Fibroblast of lung (primary cell): ENCODE data around the gene BZW2. TPM values are rescaled to one million over a fixed set of nuclear protein-coding genes. Genes with fewer than 3 reads are reported as not detected.

Experiments used
- DNase-seq, 2 donors: peaks; one replicate each; pipeline versions ENCODE4 v3.0.0 to v3.0.0-alpha.2; 2010; ENCODE audit warnings: low read depth in 2 of 2
- H2AFZ ChIP-seq: 2 replicates; pipeline ENCODE4 v1.5.1; 2012; ENCODE audit warnings: low read length, control low read depth, inconsistent platforms
- H3K27ac ChIP-seq: 2 replicates; pipeline ENCODE4 v1.5.1; 2011; ENCODE audit warnings: low read length, control low read depth; ENCODE audit not compliant: insufficient read depth
- H3K27me3 ChIP-seq: 2 replicates; pipeline ENCODE4 v1.5.1; 2011; ENCODE audit warnings: mild to moderate bottlenecking, low read length; ENCODE audit not compliant: control insufficient read depth, insufficient read depth
- H3K36me3 ChIP-seq: 2 replicates; pipeline ENCODE4 v1.5.1; 2011; ENCODE audit warnings: low read length; ENCODE audit not compliant: control insufficient read depth, insufficient read depth
- H3K4me1 ChIP-seq: 2 replicates; pipeline ENCODE4 v1.5.1; 2011; ENCODE audit warnings: low read length; ENCODE audit not compliant: control insufficient read depth, insufficient read depth; ENCODE audit errors: extremely low read depth
- H3K4me2 ChIP-seq: 2 replicates; pipeline ENCODE4 v1.5.1; 2011; ENCODE audit warnings: low read length, control low read depth; ENCODE audit not compliant: insufficient read depth; ENCODE audit errors: extremely low read depth
- H3K4me3 ChIP-seq, 4 experiments: fragments of 200-600 bp in 1 of 4; sonication (generic) in 1 of 4; replicated peaks in 1 of 4; 2 replicates each; pipeline ENCODE4 v1.5.1; 2011 to 2016; ENCODE audit warnings: low read length in 4 of 4, low read depth in 3 of 4, mild to moderate bottlenecking in 3 of 4, control low read depth in 2 of 4, inconsistent platforms in 1 of 4, mixed read lengths in 1 of 4; ENCODE audit not compliant: insufficient read depth in 1 of 4; ENCODE audit errors: control extremely low read depth in 1 of 4
- H3K79me2 ChIP-seq: 2 replicates; pipeline ENCODE4 v1.5.1; 2012; ENCODE audit warnings: mild to moderate bottlenecking, low read length, inconsistent platforms; ENCODE audit not compliant: control insufficient read depth, insufficient read depth
- H3K9ac ChIP-seq: 2 replicates; pipeline ENCODE4 v1.5.1; 2011; ENCODE audit warnings: mild to moderate bottlenecking, low read length, control low read depth; ENCODE audit not compliant: insufficient read depth
- H3K9me3 ChIP-seq: 2 replicates; pipeline ENCODE4 v1.5.1; 2012; ENCODE audit warnings: low read depth, low read length; ENCODE audit not compliant: control insufficient read depth, insufficient read depth
- H4K20me1 ChIP-seq: 2 replicates; pipeline ENCODE4 v1.5.1; 2011; ENCODE audit warnings: low read length; ENCODE audit not compliant: control insufficient read depth, insufficient read depth; ENCODE audit errors: extremely low read depth
- CTCF ChIP-seq, 2 donors: IDR thresholded peaks in 1 of 2; conservative IDR thresholded peaks in 1 of 2; 1 replicate in 1 of 2; 2 replicates in 1 of 2; pipeline ENCODE4 v1.5.1; 2011 to 2012; ENCODE audit warnings: low read length in 2 of 2, control low read depth in 1 of 2, inconsistent platforms in 1 of 2, low read depth in 1 of 2, mild to moderate bottlenecking in 1 of 2
- EZH2 ChIP-seq: IDR thresholded peaks from 2 replicates; pipeline ENCODE4 v1.5.1; 2012; ENCODE audit warnings: low read length, control low read depth, mild to moderate bottlenecking; ENCODE audit errors: missing control alignments
- polyA plus RNA-seq, 2 donors: library from polyadenylated mRNA; depleted of rRNA in 1 of 2; stranded (reverse) in 1 of 2; unstranded in 1 of 2; fragments of >200 nt; gene quantifications; 2 replicates each; pipeline ENCODE4 v1.2.1, GENCODE V29; 2011 to 2012; ENCODE audit warnings: missing spikeins in 1 of 2
- total RNA-seq: library from RNA; depleted of rRNA; stranded (reverse); fragments of >200 nt; gene quantifications from 2 replicates; pipeline ENCODE4 v1.2.1, GENCODE V29; 2014

BZW2 gene
- total and polyA plus RNA-seq, 2 donors (not counting 1 experiment from before 2014, with no cell fraction given): 43.3 to 88.8 TPM

DNA sequence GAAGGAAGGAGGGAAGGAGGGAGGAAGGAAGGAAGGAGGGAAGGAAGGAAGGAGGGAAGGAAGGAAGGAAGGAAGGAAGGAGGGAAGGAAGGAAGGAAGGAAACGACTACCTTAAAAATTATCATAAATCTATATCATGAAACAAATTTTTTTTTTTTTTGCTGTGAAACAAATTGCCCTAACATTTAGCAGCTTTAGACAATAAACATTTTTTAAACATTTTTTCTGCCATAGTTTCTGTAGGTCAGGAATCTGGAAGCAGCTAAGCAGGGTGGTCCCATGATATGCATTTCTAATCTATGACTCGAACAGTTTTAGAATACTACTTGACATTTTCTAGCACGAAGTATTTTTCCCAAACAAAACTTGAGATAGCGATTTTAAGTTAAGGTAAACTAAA is 64.7 kb downstream of the BZW2 start:
- no peak for TF ChIP-seq CTCF (conservative IDR thresholded peaks at IDR 0.05 in 1 of 2, IDR thresholded peaks at IDR 0.05 in 1 of 2; ENCODE audit: low read depth in 1 of 2, low read length in 2 of 2)
- TF ChIP-seq EZH2: no peak
- no peak overlapping the region for H2AFZ ChIP-seq
- no peaks in the 10 kb centered on the region for H4K20me1 ChIP-seq
- H3K4me2 ChIP-seq: no peak overlapping the region
- H3K27me3 ChIP-seq: no peaks in the 10 kb centered on the region
- H3K79me2 ChIP-seq: no peaks in the 10 kb centered on the region
- no peaks in the 10 kb centered on the region for H3K36me3 ChIP-seq
- H3K27ac ChIP-seq: no peak overlapping the region
- H3K4me1 ChIP-seq: no peaks in the 10 kb centered on the region
- H3K4me3 ChIP-seq: no peak overlapping the region
- H3K9me3 ChIP-seq: no peaks in the 10 kb centered on the region
- no peak overlapping the region for H3K9ac ChIP-seq
- peak in 1 of 2 donors; percentile 44 for DNase-seq

DNA sequence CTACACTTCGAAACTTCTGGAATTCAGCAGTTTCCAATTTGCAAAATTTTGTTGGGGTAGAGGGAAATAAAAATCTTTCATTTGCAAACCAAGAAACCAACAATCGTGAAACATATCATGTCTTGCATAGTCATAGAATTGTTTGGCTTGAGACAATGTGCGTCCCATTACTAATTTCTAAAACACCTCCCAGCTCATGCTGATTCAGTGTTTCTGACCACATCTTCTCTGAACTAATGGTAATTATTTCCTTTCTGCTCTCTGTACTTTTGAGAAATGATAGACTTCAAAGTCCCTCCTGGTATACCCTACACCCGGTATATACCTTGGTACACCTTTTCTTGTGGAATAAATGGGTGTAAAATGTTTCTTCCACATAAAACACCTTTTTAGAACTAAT is 65.7 kb downstream of the BZW2 start:
- no peaks in the 10 kb centered on the region for H3K36me3 ChIP-seq
- H3K9ac ChIP-seq: no peak overlapping the region
- H3K79me2 ChIP-seq: no peaks in the 10 kb centered on the region
- no peaks in the 10 kb centered on the region for H4K20me1 ChIP-seq
- DNase-seq: peak; percentile 26 to 85
- no peak overlapping the region for H3K4me2 ChIP-seq
- H2AFZ ChIP-seq: no peak overlapping the region
- no peak overlapping the region for H3K4me3 ChIP-seq
- TF ChIP-seq EZH2 (no peak), CTCF (conservative IDR thresholded peaks at IDR 0.05 in 1 of 2, IDR thresholded peaks at IDR 0.05 in 1 of 2; ENCODE audit: low read depth in 1 of 2, low read length in 2 of 2) (no peak)
- no peaks in the 10 kb centered on the region for H3K9me3 ChIP-seq
- no peaks in the 10 kb centered on the region for H3K27me3 ChIP-seq
- H3K4me1 ChIP-seq: no peaks in the 10 kb centered on the region
- H3K27ac ChIP-seq: no peak overlapping the region

DNA sequence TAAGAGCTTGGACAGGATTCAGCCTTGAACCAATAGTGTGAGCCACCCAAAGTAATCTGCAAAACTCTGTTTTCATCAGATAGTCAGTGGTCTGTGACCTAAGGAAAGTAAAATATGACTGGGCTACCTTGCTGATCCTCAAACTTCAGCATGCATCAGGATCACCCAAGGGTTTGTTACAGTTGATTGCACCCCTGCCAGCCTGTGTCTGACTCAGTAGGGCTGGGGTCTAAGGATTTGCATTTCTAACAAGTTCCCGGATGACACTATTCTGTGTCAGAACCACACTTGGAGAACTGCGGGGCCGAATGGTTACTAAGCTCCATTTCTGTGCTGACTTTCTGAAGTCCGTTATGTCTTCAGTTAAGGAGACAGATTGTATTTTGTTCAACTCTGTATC is 66.9 kb downstream of the BZW2 start:
- Histone ChIP-seq H3K9me3 (no peaks in the 10 kb centered on the region), H2AFZ (no peak overlapping the region), H3K27ac (no peak overlapping the region), H4K20me1 (no peaks in the 10 kb centered on the region), H3K4me2 (no peak overlapping the region), H3K4me3 (no peak overlapping the region), H3K36me3 (no peaks in the 10 kb centered on the region), H3K4me1 (no peaks in the 10 kb centered on the region), H3K27me3 (no peaks in the 10 kb centered on the region), H3K9ac (no peak overlapping the region), H3K79me2 (no peaks in the 10 kb centered on the region)
- TF ChIP-seq EZH2 (no peak), CTCF (conservative IDR thresholded peaks at IDR 0.05 in 1 of 2, IDR thresholded peaks at IDR 0.05 in 1 of 2; ENCODE audit: low read depth in 1 of 2, low read length in 2 of 2) (no peak)
- DNase-seq: peak in 1 of 2 donors; percentile 88
